ENCODE results near the gene ELP2. TPM values are rescaled to one million over a fixed set of nuclear protein-coding genes. Genes with fewer than 3 reads are reported as not detected.

ELP2 gene
- total RNA-seq, 1 donor from 2014 or later = 171 TPM

DNA sequence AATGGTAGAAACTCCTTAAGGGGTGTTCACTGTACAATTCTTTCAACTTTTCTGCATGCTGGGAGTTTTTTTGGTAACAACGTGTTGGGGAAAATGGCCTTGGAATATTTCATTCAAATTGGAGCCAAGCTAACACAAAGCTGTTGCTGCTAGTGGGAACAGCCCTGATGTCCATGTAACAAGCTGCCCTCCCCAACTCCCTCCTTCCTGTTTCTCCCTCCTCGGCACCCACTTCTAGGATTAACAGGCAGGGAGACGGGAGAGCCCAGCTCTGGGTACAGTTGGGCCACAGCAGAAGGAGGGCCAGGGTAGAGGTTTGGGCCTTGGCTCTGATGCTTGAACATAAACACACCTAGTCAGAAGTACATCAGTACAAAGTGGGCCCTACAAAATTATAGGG lies 48.2 kb downstream of the ELP2 start:
- Mint-ChIP-seq H3K27ac (no peak overlapping the region), H3K4me1 (peaks cover 3% of the 10 kb centered on the region), H3K9me3 (no peaks in the 10 kb centered on the region), H3K4me3 (no peak overlapping the region), H3K27me3 (ENCODE audit: insufficient read depth, low read depth) (peaks cover 2% of the 10 kb centered on the region), H3K36me3 (peaks cover 8% of the 10 kb centered on the region)
- Histone ChIP-seq H3K9me3 (ENCODE audit: low read depth) (no peaks in the 10 kb centered on the region), H3K4me2 (no peak overlapping the region), H3K4me3 (no peak overlapping the region), H3K27ac (no peak overlapping the region), H4K20me1 (ENCODE audit: low read depth) (no peaks in the 10 kb centered on the region), H3K9ac (no peak overlapping the region), H3K36me3 (peaks cover 5% of the 10 kb centered on the region), H3K4me1 (no peaks in the 10 kb centered on the region), H2AFZ (replicated peaks) (no peak overlapping the region), H3K27me3 (no peaks in the 10 kb centered on the region), H3K79me2 (ENCODE audit: low read depth) (no peaks in the 10 kb centered on the region), H3F3A (ENCODE audit: low read depth) (peaks cover 3% of the 10 kb centered on the region)
- DNase-seq (ENCODE audit: low spot score) = no peak
- TF ChIP-seq EZH2 (IDR thresholded peaks at IDR 0.05) (no peak), CTCF (IDR thresholded peaks at IDR 0.05) (no peak), EZH2phosphoT487 (IDR thresholded peaks at IDR 0.05) (no peak)

GRCh38 chr18:36179562-36180355 lies 50.1 kb downstream of the ELP2 start:
- TF ChIP-seq CTCF (IDR thresholded peaks at IDR 0.05) (no peak), EZH2phosphoT487 (IDR thresholded peaks at IDR 0.05) (no peak), EZH2 (IDR thresholded peaks at IDR 0.05) (no peak)
- DNase-seq (ENCODE audit: low spot score) = no peak

DNA sequence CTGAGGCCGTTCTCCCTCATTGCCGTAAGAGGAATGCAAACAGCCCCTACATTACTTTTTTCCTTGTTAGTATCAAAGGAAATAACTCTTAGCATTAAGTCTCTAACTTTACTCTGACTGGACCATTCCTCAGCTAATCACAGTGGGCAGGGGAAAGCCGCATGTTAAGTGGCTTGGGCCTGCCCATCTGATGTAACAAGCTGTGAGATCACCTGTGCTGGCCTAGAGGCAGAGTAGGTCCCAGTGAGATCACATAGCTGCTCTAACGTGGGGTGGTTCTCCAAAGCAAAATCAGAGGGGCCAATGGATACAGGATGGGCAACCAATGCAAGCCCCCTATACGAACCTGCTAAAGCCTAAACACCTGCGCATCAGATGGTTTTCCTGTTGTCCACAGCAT lies 51.7 kb downstream of the ELP2 start:
- H3K36me3 Mint-ChIP-seq = peaks cover 5% of the 10 kb centered on the region
- no peaks in the 10 kb centered on the region for H3K9me3 ChIP-seq (ENCODE audit: low read depth)
- peaks cover 3% of the 10 kb centered on the region for H4K20me1 ChIP-seq (ENCODE audit: low read depth)
- H3K4me2 ChIP-seq = no peak overlapping the region
- no peak overlapping the region for H3K27ac ChIP-seq
- no peak overlapping the region for H3K9ac ChIP-seq
- no peaks in the 10 kb centered on the region for H3K36me3 ChIP-seq
- peaks cover 3% of the 10 kb centered on the region for H3F3A ChIP-seq (ENCODE audit: low read depth)
- peaks cover 11% of the 10 kb centered on the region for H3K27me3 Mint-ChIP-seq (ENCODE audit: insufficient read depth, low read depth)
- DNase-seq (ENCODE audit: low spot score) = no peak
- no peaks in the 10 kb centered on the region for H3K4me1 ChIP-seq
- no peak overlapping the region for H3K27ac Mint-ChIP-seq
- TF ChIP-seq EZH2 (IDR thresholded peaks at IDR 0.05) (no peak), CTCF (IDR thresholded peaks at IDR 0.05) (no peak), EZH2phosphoT487 (IDR thresholded peaks at IDR 0.05) (no peak)
- H2AFZ ChIP-seq (replicated peaks) = no peak overlapping the region
- no peaks in the 10 kb centered on the region for H3K9me3 Mint-ChIP-seq
- no peak overlapping the region for H3K4me3 Mint-ChIP-seq
- H3K27me3 ChIP-seq = peaks cover 26% of the 10 kb centered on the region
- peaks cover 3% of the 10 kb centered on the region for H3K4me1 Mint-ChIP-seq
- H3K79me2 ChIP-seq (ENCODE audit: low read depth) = no peaks in the 10 kb centered on the region
- no peak overlapping the region for H3K4me3 ChIP-seq

More at GRCh38 chr18:36179562-36180355, 50.1 kb downstream of the ELP2 start:
- Mint-ChIP-seq H3K4me3 (no peak overlapping the region), H3K36me3 (peaks cover 7% of the 10 kb centered on the region), H3K27ac (no peak overlapping the region), H3K9me3 (no peaks in the 10 kb centered on the region), H3K4me1 (peaks cover 3% of the 10 kb centered on the region), H3K27me3 (ENCODE audit: insufficient read depth, low read depth) (peaks cover 4% of the 10 kb centered on the region)
- H2AFZ ChIP-seq (replicated peaks) = no peak overlapping the region
- H3K36me3 ChIP-seq = no peaks in the 10 kb centered on the region
- H3K27ac ChIP-seq = no peak overlapping the region
- H3K27me3 ChIP-seq = peaks cover 9% of the 10 kb centered on the region
- no peak overlapping the region for H3K9ac ChIP-seq
- H4K20me1 ChIP-seq (ENCODE audit: low read depth) = no peaks in the 10 kb centered on the region
- H3K4me1 ChIP-seq = no peaks in the 10 kb centered on the region
- H3F3A ChIP-seq (ENCODE audit: low read depth) = peaks cover 3% of the 10 kb centered on the region
- no peaks in the 10 kb centered on the region for H3K9me3 ChIP-seq (ENCODE audit: low read depth)
- H3K4me3 ChIP-seq = no peak overlapping the region
- no peaks in the 10 kb centered on the region for H3K79me2 ChIP-seq (ENCODE audit: low read depth)
- H3K4me2 ChIP-seq = no peak overlapping the region

Data from neural progenitor cell (in vitro differentiated cells).